Stimulated activated CD4-positive, alpha-beta T cell treated with anti-CD3 and anti-CD28 coated beads, Interleukin-12 subunit alpha, Interleukin-12 subunit beta, amount 100 ng/mL, for 48 hours (primary cell): ENCODE results near the gene MYOZ2.

Experiments
- DNase-seq, 3 donors: peaks; one replicate each; pipeline ENCODE4 v3.0.0-alpha.2; 2020; ENCODE audit warnings: low read depth in 2 of 3, low spot score in 1 of 3

MYOZ2 gene

DNA sequence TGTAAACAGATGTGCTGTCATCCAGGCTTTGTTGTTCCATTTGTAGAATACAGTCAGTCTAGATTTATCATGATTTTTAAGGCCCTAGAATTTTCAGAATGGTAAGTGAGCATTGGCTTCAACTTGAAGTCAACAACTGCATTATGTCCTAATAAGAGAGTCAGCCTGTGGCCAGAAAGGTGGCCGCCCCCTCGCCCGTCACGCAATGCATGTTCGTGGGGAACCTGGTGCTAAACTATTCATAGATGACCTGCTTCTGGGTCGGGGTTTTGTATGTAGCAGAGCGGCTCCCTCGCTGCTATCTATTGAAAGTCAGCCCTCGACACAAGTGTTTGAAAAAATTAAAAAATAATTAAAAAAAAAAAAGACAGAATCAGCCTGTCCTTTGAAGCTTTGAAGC, 101.6 kb downstream of the MYOZ2 start:
- DNase-seq = no peak
